ENCODE results near the gene FAM9A.

The FAM9A gene

DNA sequence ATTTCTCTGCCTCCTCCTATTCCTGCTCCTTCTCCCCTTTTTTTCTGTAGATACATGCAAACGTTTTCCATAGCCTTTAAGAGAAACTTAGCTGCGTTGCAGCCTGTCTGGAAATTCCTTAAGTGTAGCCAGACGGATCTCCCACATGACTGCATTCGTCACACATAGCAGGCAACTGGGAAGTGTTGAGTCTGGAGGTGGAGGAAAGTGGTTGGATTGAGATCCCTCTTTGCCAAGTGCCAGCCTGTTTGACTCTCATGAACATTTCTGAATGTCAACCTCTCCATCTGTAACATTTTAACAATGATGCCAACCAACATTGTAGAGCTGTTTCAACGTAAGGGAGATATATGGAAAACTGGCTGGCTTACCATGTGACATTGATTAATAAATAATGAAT lies 45.1 kb upstream of the FAM9A start:
- no peak for DNase-seq (ENCODE audit: low spot score)
- TF ChIP-seq, protein P1, sequence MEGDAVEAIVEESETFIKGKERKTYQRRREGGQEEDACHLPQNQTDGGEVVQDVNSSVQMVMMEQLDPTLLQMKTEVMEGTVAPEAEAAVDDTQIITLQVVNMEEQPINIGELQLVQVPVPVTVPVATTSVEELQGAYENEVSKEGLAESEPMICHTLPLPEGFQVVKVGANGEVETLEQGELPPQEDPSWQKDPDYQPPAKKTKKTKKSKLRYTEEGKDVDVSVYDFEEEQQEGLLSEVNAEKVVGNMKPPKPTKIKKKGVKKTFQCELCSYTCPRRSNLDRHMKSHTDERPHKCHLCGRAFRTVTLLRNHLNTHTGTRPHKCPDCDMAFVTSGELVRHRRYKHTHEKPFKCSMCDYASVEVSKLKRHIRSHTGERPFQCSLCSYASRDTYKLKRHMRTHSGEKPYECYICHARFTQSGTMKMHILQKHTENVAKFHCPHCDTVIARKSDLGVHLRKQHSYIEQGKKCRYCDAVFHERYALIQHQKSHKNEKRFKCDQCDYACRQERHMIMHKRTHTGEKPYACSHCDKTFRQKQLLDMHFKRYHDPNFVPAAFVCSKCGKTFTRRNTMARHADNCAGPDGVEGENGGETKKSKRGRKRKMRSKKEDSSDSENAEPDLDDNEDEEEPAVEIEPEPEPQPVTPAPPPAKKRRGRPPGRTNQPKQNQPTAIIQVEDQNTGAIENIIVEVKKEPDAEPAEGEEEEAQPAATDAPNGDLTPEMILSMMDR (IDR thresholded peaks at IDR 0.05; ENCODE audit: extremely low read depth, missing control alignments): no peak

DNA sequence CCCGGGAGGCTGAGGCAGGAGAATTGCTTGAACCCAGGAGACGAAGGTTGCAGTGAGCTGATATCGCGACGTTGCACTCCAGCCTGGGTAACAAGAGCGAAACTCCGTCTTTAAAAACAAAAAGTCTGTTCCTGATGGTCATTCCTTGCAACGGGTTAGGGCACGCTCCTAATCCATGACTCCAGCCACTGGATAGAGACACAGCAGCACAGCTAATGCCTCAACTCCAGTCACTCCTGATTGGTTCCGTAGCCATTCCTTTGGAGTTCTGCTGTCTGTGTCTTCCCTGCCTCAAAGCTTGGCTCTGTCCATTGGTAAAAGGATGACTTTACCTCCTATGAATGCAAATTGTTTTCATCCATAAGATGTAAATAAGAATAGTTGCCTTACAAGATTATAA lies 44.3 kb upstream of the FAM9A start:
- no peak for DNase-seq (ENCODE audit: low spot score)
- TF ChIP-seq, protein P1 (IDR thresholded peaks at IDR 0.05; ENCODE audit: extremely low read depth, missing control alignments): no peak

DNA sequence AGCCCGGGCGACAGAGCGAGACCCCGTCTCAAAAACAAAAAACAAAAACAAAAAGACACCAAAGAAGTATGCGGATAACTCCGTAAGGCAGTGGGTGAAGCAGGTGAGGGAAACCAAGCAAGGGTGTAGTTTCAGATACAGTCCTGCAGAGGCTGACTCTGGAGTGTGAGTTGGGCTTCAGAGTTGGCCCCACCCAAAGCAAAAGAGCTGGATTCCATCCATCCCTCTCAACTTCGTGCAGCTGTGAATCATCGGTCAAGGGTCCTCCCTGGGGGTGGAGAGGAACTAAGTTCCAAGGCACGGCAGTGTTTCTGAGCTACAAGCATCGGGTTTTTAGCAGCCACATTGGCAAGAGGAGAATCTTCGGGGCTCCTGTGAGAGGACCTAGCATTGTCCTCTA lies 43.9 kb upstream of the FAM9A start:
- TF ChIP-seq, protein P1 (IDR thresholded peaks at IDR 0.05; ENCODE audit: extremely low read depth, missing control alignments): no peak
- no peak for DNase-seq (ENCODE audit: low spot score)

DNA sequence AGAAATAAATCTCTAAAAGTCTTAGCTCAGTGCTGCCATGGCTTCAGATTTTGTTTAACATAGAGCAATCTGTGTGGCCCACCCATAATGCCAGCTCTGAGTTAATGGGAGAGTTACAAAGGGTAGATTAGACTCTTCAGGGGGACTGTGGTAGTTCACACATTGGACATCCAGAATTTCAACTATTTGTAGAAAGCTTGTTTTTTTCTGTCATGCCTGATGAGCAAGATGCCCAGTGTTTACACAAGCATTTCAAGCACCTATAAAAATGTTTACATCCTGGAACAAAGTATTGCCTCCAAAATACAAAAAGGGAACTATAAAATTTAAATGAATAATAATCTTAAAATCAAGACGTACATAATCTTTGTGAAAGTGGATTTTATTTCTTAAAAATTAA lies 43.0 kb upstream of the FAM9A start:
- DNase-seq (ENCODE audit: low spot score): no peak
- TF ChIP-seq, protein P1 (IDR thresholded peaks at IDR 0.05; ENCODE audit: extremely low read depth, missing control alignments): no peak

DNA sequence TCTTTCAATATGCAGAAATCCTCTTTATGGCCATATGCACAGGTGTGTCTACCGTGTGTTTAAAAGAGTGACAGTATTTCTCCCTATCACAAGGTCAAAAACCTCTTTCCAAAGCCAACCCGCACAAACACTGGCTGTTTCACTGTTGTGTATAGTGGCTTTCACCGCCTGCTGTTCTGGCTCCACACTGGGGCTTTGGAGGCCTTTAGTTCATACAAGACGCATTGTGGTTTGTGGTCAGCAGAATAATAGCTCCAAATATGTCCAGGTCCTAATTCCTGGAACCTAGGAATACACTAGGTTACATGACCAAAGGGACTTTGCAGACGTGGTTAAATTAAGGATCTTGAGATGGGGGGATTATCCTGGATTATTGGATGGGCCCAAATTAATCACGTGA lies 40.7 kb upstream of the FAM9A start:
- TF ChIP-seq, protein P1 (IDR thresholded peaks at IDR 0.05; ENCODE audit: extremely low read depth, missing control alignments): no peak
- DNase-seq (ENCODE audit: low spot score): no peak

DNA sequence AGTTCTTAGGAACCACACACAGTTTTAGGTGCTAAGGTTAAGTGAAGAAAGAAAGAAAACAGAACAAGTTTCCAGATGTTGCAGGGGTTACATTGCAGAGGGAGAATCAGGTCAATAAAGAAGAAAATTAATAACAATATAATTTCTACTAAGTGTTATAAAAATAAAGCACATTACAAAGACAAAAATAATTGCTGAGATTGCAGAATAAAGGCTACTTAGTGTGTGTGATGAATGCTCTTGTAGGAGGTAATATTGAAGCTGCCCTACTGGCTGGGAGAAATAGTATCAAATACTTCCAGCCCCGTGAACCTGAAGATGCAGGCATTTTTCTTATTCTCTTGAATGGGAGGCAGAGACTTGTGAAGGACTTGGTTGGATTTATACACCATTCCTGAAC lies 33.2 kb upstream of the FAM9A start:
- TF ChIP-seq, protein P1 (IDR thresholded peaks at IDR 0.05; ENCODE audit: extremely low read depth, missing control alignments): no peak
- no peak for DNase-seq (ENCODE audit: low spot score)

DNA sequence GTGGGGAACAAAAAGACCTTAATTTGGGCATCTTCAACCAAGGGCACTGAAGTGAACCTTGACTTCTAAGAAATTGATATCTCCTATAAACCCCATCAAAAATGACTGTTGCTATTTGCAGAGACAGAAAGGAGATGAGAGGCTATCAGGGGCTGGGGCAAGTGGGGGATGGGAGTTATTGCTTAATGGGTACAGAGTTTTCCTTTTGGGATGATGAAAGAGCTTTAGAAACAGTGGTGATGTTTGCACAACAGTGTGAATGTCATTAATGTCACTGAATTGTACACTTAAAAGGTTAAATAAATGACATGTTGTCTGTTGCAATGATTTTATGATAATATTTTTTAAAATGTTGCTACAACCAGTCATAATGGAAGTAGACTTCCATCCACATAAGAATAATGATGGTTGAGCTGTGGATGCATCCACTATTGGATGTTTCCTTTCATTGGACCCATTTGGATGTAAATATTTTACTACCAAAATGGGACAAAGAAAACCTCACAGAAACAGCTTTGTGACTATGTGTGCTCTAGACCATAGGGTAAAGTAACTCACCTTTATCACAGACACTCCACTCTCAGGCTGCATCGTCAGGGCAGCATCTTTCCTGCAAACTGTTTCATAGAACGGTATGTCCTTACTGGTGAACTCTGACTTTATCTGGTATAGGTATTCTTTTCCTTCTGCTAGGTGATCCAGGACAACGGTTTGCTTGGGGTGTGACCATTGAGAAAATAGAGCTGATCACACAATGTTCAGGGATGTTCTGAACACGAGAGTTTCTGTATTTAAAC lies 31.6 kb upstream of the FAM9A start:
- no peak for DNase-seq (ENCODE audit: low spot score)
- TF ChIP-seq, protein P1 (IDR thresholded peaks at IDR 0.05; ENCODE audit: extremely low read depth, missing control alignments): no peak
